Hepatic stellate cell (primary cell): ENCODE measurements around the gene SPINK14.
A peak's percentile ranks its signal among the peaks of the same experiment; 100 is the strongest.

ENCODE experiments used
- DNase-seq: peaks from one replicate; pipeline ENCODE4 v3.0.0; 2011; ENCODE audit warnings: low spot score

Gene SPINK14, protein sequence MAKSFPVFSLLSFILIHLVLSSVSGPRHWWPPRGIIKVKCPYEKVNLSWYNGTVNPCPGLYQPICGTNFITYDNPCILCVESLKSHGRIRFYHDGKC

DNA sequence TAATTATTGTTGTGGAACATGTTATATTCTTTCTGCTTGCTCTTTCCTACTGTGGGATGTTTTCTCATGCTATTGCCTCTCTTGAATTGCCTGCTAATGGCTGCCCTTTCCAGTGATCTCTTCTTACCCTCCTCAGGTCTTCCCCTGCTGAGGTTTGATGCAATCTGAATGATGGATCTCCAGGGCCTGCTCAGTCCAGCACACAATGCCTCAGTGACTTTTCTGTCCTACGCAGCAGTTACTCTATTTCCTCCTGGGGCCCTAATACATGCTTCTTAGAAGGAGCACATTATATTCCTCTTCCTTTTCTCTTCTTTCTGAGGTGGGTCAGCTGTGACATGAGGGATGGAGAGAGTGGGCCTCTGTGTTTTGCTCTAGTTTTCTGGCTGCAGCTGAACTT is at the start of gene SPINK14:
Gene SPINK14 (plus strand): TSS at position 301 of the 400 bp plus-strand sequence. CDS start 1,187 bp downstream, outside the sequence.
- no peak for DNase-seq

DNA sequence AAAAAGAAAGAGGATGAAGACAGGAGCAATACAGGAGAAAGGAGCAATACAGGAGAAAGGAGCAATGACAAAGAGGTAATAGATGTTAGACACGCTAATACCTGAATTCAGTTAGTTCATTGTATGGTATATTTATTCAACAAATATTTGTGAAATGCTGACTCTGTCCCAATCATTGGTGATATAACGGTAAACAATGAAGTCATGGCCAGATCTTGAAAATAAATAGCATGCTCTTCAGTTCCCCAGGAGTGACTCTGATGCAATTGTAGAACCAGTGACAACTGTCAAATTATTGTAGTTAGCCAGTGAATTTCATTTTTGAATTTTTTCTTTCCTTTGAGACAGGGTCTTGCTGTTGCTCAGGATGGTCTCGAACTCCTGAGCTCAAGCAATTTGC is 48.0 kb upstream of the SPINK14 start:
- DNase-seq: no peak

DNA sequence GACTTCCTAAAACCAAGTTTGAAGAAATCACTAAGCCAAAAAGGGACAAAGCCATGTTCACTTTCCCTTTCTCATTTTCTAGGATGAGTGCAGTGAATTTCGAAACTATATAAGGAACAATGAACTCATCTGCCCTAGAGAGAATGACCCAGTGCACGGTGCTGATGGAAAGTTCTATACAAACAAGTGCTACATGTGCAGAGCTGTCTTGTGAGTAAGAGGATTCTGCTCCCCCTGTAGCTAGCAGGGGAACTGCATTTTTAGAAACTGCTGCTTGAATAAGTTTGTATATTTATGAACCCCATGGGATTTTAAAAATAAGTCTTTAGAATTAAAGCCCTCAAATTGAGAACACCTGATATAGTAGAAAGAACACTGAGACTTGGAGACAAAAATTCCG is 42.7 kb upstream of the SPINK14 start:
- peak; percentile 3 for DNase-seq

DNA sequence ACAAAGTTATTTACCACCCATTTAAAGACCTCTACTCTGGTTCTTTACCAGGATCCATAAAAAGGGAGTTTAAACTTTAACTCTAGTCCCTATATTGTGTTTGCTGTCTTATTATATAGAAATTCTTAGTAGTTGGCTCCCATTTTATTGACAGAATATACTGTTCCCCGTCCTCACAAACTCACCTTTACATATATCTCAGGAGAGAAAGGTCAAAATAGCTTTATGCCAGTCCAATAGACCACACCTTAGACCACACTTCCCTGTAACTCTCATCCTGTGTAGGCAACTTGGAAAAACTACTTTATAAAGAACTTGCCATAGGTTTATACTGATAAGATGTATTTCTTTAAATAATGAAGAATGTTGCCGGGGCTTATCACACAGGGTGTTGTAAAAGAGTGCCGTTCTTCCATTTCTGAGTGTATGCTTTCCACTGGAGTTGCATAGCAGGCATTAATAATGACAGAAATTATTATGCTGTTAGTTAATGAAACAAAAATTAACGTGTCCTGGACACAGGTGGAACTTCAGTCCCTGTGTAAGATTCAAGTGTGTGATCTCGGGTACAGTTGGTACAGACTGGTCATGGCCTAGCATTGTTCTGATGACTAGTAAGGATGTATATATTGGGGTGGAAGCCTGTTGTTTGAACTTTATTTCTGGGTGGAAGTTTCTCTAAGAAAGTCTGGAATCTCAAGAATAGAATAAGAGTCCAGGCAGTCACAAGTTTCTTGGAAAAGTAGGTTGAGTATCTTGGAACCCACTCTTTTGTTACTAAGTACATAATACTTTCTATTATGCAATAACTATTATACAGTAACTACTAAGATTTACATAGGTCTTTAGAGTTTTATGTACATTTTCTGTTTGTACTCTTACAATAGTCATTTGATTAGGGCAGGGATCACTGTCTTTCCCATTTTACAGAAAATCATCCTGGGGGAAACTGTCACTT is 33.0 kb upstream of the SPINK14 start:
- DNase-seq: no peak

DNA sequence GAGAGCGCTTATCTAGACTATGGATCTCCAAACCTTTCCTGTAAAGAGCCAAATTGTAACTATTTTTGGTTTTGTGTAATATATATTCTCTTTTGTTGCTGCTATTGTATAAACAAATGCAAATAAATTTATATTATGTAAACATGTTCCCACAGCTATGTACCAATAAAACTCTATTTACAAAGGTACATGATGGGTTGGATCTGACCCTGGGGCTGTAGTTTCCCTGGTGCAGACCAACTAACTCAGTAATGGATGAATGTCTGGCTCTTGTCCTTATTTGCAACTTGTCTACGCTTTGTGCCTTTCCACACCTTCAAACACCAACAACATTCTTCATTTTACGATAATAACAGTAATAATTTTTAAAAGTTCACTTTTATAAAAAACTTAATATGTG is 27.5 kb upstream of the SPINK14 start:
- no peak for DNase-seq

DNA sequence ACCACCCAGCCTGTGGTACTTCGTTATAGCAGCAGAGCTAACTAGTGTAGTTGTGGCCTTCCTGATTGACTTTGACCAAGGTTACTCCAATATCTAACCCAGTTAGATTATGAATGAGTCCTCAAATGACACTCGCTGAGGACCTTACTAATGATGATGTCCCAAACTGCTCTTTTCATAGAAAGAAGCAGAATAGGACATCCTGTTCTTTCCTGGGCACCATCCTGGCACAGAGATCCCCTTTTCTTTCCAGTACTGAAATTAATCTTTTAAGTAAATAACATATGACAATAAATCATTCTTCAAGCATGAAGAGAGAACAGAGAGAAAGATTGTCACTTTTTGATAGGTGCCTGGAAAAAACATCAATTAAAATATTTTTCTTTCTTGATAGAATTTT is 26.7 kb upstream of the SPINK14 start:
- no peak for DNase-seq

DNA sequence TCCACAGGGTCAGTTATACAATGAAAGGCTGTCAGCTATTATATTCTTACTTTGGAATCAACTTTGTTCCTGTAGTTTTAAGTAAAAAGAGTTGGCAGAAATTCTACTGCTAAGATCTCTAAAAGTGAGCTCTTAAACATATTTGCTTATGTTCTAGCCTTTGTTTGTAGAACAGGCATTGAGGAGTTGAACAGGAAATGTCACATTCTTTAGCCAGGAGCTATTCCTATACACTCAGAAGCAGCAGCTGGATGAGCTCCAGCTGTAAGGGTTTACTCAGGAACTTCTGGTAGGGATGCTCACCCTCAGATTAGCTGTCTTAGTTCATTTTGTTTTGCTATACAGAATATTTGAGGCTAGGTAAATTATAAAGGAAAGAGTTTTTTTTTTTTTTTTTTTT is 22.4 kb upstream of the SPINK14 start:
- DNase-seq: no peak

DNA sequence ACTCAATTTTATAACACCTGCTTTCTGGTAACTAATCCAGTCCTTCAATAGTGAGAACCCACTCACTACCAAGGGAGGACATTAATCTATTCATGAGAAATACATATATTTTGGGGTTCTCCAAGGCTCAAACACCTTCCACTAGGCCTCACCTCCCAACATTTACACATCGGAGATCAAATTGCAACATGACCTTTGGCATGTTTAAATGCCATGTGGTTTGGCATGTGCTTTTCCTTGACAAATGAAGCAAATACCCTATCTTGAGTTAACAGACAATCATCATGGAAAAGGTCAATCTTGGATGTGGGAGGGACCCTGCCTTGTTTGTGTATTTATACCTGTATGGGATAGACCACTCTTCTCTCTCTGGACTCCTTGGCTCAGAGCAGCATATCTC is 21.9 kb upstream of the SPINK14 start:
- no peak for DNase-seq

DNA sequence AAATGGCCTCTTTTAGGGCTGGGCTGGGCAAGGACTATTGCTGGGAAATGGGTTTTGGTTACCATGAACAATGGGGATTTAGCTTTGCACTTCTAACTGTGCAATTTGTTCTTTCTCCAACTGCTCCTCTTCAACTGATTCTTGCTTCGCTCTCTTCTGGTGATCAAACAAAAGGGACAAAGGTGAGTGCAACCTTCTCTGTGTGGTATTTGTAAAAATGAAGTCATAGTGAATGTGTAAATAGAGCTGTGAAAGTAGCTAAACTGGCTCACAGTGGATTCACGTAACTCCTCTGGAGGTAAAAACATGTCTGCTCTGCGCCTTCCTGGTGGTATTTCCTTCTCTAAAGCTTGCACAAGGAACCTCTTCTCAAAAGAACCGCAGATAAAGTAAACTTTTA is 20.9 kb upstream of the SPINK14 start:
- DNase-seq: no peak

DNA sequence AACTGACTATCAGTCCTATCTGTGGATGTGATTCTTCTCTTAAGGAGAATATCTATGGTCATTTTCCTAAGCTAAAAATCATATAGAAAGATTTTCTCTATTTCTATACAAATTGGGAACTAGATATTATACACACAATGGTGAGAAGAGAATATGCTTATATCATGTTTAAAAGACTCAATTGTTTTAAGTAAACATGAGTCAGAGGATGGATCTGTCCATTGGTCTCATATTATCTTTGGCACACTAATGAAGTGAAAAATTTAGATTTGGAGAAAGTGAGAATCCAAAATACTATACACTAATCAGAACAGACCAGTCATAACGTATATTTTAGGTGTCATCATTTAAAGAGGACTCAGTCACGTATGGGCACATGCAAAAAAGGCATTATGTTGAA is 16.5 kb upstream of the SPINK14 start:
- no peak for DNase-seq

DNA sequence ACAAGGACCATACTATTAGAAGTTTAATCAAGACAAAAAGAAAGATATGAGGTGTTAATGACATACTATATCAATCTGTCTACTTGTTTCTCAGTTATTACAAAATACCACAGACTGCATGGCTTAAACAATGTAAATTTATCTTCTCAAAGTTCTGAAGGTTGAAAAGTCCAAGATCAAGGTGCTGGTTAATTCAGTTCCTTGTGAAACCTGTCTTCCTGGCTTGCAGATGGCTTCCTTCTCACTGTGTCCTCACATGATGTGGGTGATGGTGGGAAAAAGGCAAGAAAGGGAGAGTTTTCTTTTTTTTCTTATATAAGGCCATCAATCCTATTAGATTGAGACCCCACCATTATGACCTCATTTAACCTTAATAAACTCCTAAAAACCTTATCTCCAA is 15.6 kb upstream of the SPINK14 start:
- no peak for DNase-seq

DNA sequence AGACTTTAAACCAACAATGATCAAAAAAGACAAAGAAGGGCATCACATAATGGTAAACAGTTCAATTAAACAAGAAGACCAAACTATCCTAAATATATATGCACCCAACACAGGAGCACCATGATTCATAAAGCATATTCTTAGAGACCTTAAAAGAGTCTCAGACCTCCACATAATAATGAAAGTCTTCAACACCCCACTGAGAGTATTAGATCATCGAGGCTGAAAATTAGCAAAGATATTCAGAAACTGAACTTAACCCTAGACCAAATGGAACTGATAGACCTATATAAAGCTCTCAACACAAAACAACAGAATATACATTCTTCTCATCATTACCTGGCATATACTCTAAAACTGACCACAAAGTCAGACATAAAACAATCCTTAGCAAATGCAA is 11.7 kb upstream of the SPINK14 start:
- DNase-seq: no peak

DNA sequence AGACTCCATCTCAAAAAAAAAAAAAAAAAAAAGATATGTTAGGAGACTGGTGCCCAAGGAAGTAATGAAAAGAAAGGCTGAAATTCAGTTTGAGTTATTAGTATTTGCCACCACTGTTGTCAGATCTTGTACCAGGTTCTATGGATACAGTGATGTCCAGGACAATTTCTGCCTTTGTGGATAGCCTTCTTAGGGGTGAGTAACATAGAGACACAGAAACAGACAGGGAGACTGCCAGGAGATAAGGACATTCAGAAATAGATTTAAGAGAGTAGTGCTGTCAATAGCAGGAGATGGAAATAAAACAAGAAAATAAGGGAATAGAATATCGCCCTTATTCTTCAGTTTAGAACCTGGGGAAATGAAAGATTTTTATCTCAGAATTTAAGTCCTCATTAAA is 6.3 kb upstream of the SPINK14 start:
- no peak for DNase-seq

DNA sequence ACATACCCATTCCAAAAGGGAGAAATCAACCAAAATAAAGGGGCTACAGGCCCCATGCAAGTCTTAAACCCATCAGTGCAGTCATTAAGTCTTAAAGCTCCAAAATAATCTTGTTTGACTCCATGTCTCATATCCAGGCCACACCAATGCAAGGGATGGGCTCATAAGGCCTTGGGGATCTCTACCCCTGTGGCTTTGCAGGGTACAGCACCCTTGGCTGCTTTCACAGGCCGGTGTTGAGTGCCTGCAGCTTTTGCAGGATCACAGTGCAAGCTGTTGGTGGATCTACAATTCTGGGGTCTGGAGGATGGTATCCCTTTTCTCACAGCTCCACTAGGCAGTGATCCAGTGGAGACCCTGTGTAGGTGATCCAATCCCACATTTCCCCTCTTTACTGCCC is 5.0 kb upstream of the SPINK14 start:
- no peak for DNase-seq

DNA sequence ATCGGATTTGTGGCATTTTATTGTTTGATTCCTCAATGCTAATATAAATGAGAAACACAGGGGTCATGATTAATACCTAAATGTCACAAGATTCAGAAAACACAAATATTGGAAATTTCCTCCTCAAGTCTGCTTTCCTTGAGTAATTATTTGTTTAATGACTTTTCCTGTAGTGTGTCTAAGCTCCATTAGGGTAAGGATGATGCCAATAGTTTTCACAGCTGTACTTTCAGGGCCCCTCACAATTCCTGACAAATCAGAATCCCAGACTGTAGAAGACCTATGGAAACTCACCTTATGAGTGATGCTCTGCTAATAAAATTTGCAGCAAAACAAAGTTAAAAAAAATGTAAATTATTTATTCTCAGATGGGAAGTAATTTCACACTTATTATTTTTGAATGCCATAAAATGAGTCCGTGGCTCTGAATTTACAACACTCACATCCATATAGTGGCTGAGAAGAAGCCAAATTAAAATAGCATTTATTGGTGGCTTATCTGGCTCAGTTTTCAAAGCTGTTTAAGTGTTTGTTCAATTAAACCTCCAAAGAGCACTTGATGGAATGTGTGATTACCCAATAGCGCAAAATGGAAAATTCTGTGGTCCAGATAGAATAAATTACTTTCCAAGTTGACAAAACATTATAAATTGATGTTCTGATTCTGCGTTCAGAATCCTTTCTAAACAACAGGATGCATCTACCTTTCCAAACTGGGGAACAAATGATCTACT is 1.6 kb upstream of the SPINK14 start:
- DNase-seq: no peak

DNA sequence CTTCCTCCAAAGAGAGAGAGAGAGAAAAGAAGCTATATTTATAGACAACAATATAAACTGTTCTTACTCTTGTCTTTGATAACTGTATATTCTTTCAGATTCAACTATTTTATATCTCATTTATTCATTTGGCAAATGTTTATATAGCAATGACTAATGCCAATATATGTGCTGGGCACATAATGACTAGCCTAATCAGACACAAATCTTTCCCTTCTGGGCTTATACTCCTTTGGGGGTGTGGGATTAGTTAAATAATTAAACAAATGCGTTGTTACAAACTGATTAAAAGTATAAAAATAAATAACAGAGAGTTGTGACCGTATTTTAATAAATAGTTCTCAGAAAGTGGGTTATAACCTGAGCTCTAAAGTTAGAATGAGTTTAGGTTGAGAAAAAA is 4.0 kb downstream of the SPINK14 start:
- DNase-seq: no peak

DNA sequence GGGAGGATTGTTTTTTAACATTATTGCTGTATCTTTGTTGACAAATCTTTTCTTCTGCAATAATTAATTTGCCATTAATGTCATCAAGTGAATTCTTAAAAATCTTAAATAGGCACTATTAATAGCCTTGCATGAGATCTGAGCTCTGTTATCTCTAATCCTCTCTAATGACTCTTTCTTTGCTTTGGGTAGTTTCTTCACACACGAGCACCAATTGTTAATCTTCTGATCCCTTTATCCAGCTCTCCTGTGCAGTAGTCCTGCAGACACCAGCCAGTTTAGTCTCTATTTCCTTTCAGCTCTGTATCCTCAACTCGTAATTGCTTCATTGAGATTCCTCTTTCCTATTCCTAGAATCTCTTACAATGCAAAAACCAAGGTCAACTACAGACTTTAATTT is 8.1 kb downstream of the SPINK14 start:
- DNase-seq: no peak

DNA sequence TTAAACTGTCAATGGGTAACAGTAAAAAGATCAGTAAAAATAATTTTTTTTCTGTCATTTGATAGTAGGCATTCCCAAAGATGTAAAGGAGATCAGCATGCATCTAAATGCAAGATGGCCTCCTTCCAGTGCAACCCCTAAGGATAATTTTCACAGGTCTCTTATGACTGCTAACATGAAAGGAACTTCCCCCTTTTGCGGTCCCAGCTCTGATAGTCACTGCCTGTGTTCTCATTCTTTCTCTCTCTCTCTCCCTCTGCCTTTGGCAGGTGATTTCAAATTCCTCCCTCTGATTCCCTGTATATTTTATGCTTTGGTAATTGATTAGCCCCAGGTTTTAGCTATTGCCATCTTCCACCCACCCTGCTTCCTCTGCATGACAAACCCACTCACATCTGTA is 8.9 kb downstream of the SPINK14 start:
- DNase-seq: no peak

DNA sequence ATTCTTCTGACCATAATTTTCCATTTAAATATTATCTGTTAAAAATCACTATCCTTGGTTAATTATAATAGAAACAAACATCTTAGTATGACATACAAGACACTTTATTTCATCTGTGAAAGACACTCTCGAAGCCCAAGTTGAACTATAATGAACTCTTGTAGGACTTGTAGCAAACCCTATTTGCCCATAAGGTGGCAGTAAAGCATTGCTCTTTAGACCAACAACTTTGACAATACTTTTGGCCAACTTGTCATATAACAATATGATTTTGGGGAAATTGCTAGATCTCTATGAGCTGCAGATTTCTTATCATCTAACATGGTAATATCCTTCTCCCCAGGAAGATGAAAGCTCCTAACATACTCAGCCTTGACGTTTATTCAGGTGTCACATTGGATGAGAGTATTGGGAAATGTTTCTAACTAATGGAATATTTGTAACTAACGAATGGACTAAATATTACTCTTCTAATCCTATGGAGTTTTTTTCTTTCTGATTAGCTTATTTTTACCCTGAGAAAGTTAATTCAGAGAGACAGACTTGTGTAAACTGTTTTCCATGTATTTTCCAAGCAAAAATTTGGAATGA is 11.0 kb downstream of the SPINK14 start:
- DNase-seq: no peak

DNA sequence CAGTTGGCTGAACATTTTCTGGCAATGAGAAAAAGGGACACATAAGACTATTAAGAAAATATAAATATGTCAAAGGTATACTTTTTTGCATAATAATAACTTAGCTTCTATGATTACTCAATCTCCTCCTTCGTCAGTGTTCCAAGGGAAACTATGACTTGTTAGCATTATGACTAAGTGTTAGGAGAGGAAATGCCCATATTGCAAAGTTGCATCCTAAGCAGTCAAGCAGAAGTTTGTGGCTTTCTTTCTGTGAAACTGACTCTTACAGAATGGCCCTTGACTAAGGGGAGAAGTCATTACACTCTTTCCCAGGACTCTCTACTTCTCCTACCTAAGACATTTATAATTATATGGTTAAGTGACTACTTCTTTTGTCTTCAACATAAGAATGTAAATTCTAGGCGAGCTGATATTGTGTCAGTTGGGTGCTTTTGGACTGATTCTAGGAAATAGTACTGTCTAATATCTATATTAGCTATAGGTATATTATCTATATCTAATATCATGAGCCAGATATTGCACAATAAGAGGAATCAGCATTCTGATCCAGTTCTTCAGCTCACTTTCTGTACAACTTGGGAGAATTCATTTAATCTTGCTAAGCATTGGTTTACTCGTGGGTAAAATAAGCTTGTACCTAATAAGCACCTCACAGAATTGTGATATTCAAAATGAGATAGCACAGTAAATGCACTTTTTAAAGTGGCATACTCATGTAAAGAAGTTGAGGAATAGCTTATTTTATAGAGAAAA is 18.1 kb downstream of the SPINK14 start:
- DNase-seq: no peak

DNA sequence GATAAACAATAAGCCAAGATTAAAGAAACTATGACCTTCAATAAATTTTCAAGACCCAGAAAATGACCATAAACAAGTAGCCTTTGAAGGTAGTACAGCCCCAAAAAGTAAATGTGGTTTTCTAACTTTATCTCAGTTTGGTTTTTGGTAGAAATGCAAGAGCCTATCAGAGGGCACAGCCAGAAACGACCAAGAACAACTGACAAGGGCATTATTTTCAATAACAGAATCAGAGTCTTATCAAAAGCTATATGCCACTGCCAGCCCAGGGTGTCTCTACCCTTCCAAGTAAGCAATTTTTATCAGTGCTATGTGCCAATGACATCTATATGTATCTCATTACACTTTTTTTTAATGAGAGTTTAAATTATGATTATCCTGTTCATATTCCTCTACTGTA is 22.7 kb downstream of the SPINK14 start:
- no peak for DNase-seq

DNA sequence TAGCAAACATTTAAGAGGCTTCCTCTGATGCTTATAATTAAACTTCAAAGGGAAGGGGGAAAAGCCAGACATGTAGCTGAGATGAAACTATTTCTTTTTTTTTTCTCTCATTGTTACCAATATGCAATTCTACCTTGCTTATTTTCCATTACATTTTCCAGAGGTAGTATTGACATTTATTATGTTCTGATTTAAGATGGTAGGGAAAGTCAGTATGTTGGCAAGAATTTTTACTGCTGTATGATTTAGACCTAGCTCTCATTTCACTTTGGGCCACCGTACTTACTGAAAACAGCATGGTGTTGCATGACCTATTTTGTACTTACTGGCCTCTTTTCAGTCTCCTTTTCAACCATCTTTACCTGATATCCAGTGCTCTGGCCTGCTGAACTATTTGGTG is 24.9 kb downstream of the SPINK14 start:
- no peak for DNase-seq
